Activated T-cell treated with anti-CD3 and anti-CD28 coated beads, Interleukin-2, amount 50 U/mL, for 24 hours (primary cell): ENCODE measurements around the gene BTBD7.
"Not testable (repeated sequence)": the region's sequence is repeated elsewhere in the genome, so short reads cannot be mapped to it uniquely, and the experiment has no call there.

Experiments used
- DNase-seq: peaks from one replicate; pipeline ENCODE4 v3.0.0-alpha.2; 2020
- H3K27ac Mint-ChIP-seq: 2 replicates; pipeline ENCODE4 v1.8.0; 2020; ENCODE audit warnings: mild to moderate bottlenecking, mixed read lengths
- H3K27me3 Mint-ChIP-seq: 2 replicates; pipeline ENCODE4 v1.8.0; 2020; ENCODE audit warnings: mixed read lengths
- H3K36me3 Mint-ChIP-seq: 2 replicates; pipeline ENCODE4 v1.8.0; 2020; ENCODE audit warnings: low read depth, mixed read lengths
- H3K4me1 Mint-ChIP-seq: 2 replicates; pipeline ENCODE4 v1.8.0; 2020; ENCODE audit warnings: low read depth, mixed read lengths
- H3K4me3 Mint-ChIP-seq: 2 replicates; pipeline ENCODE4 v1.8.0; 2020; ENCODE audit warnings: mild to moderate bottlenecking, moderate library complexity, mixed read lengths
- H3K9me3 Mint-ChIP-seq: 2 replicates; pipeline ENCODE4 v1.8.0; 2020; ENCODE audit warnings: mixed read lengths

BTBD7 gene, protein sequence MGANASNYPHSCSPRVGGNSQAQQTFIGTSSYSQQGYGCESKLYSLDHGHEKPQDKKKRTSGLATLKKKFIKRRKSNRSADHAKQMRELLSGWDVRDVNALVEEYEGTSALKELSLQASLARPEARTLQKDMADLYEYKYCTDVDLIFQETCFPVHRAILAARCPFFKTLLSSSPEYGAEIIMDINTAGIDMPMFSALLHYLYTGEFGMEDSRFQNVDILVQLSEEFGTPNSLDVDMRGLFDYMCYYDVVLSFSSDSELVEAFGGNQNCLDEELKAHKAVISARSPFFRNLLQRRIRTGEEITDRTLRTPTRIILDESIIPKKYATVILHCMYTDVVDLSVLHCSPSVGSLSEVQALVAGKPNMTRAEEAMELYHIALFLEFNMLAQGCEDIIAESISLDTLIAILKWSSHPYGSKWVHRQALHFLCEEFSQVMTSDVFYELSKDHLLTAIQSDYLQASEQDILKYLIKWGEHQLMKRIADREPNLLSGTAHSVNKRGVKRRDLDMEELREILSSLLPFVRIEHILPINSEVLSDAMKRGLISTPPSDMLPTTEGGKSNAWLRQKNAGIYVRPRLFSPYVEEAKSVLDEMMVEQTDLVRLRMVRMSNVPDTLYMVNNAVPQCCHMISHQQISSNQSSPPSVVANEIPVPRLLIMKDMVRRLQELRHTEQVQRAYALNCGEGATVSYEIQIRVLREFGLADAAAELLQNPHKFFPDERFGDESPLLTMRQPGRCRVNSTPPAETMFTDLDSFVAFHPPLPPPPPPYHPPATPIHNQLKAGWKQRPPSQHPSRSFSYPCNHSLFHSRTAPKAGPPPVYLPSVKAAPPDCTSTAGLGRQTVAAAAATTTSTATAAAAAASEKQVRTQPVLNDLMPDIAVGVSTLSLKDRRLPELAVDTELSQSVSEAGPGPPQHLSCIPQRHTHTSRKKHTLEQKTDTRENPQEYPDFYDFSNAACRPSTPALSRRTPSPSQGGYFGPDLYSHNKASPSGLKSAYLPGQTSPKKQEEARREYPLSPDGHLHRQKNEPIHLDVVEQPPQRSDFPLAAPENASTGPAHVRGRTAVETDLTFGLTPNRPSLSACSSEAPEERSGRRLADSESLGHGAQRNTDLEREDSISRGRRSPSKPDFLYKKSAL

DNA sequence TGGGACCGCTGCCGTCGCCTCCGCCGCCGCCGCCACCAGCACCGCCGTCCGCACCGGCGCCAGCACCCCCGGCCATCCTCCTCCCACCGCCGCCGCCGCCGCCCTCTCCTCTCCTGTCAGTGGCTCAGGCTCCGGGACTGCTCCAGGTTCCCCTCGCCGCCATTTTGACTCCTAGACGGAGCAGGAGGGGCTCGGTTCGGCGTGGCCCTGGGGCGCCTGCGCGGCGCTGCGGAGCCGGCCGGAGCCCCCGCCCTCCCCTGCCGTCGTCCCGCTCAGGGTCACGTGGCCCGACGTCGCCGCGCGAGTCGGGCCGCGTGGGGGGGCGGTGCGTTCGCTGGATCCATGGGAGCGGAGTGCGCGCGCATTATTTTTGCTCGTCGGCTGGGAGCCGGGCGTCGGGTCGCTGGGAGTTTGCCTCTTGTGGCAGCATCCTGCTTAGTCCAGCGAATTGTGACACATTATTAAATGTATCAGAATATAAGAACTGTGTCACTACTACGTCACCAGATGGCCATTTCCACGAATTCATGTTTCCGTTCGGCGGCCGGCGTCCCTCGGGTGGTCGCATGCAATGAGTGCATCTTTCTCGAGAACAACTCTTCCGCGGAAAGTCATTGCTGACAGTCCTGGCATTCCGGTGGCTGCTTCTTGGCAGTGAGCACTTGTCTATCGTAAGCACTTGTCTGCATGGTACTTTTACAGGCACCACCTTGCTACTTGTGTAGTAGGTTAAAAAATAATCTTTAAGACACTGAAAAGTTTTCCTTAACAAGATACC lies at the start of gene BTBD7:
TSS of gene BTBD7 (minus strand) at position 184 of the 778 bp plus-strand sequence. CDS start 36,985 bp downstream, outside the sequence.
- Mint-ChIP-seq H3K9me3 (peaks cover 3% of the 10 kb centered on the region), H3K27me3 (no peaks in the 10 kb centered on the region), H3K27ac (peak within 1 kb of the TSS; percentile 95), H3K36me3 (peaks cover 12% of the 10 kb centered on the region), H3K4me1 (peaks cover 52% of the 10 kb centered on the region), H3K4me3 (peak within 1 kb of the TSS; percentile 91)
- DNase-seq = peak; percentile 96

DNA sequence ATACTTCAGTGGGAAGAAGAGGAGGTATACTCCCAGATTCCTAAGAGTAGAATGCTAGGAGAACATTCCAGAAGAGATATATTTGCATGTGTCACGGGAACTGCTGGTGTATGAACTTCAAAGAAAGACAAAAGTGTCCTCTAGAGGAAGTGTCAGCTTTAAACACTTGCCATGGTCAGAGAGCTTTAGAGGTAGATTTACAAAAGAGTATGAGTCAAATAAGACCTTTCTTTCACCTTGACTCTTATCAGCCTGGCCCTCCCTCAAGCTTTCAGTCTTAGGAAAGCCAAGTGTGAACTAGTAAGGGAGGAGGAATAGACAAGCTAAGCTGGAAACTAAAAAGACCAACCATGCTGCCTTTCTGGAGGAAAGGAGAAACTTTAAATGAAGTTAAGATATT lies 48.8 kb upstream of the BTBD7 start:
- no peaks in the 10 kb centered on the region for H3K36me3 Mint-ChIP-seq
- H3K27ac Mint-ChIP-seq = no peak overlapping the region
- H3K9me3 Mint-ChIP-seq = no peaks in the 10 kb centered on the region
- DNase-seq = no peak
- no peaks in the 10 kb centered on the region for H3K4me1 Mint-ChIP-seq
- no peak overlapping the region for H3K4me3 Mint-ChIP-seq
- peaks cover 57% of the 10 kb centered on the region for H3K27me3 Mint-ChIP-seq

DNA sequence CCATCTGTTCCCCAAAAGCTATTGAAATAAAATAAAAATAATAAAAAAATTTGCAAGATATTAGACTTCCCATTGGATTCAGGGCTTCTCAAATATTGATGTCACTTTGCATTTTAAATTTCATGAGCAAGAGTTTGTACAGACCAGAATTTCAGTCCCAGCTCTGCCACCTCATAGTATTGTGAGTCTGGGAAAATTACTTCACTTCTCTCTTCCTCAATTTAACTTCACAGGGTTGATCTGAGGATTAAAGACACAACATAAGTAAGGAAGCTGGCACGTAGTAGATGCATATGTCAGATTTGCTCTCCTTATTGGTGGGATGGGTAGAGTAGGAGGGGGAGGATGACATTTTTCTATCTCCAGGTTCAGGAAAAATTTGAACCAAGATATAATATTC lies 47.0 kb upstream of the BTBD7 start:
- H3K27ac Mint-ChIP-seq = no peak overlapping the region
- DNase-seq = no peak
- peaks cover 50% of the 10 kb centered on the region for H3K27me3 Mint-ChIP-seq
- no peaks in the 10 kb centered on the region for H3K36me3 Mint-ChIP-seq
- no peaks in the 10 kb centered on the region for H3K4me1 Mint-ChIP-seq
- no peaks in the 10 kb centered on the region for H3K9me3 Mint-ChIP-seq
- no peak overlapping the region for H3K4me3 Mint-ChIP-seq

DNA sequence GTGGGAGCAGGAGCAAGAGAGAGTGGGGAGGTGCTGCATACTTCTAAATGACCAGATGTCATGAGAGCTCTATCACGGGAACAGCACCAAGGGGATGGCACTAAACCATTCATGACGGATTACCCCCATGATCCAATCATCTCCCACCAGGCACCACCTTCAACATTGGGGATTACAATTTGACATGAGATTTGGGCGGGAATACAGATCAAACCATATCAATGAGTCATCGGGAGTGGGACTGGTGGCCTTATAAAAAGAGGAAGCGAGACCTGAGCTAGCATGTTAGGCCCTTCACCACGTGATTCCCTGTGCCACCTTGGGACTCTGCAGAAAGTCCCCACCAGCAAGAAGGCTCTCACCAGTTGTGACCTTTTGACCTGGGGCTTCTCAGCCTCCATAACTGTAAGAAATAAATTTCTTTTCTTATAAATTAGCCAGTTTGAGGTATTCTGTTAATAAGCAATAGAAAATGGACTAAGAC lies 42.9 kb upstream of the BTBD7 start:
- DNase-seq = no peak
- Mint-ChIP-seq H3K27me3 (peaks cover 34% of the 10 kb centered on the region), H3K27ac (no peak overlapping the region), H3K4me3 (no peak overlapping the region), H3K4me1 (no peaks in the 10 kb centered on the region), H3K36me3 (no peaks in the 10 kb centered on the region), H3K9me3 (no peaks in the 10 kb centered on the region)

DNA sequence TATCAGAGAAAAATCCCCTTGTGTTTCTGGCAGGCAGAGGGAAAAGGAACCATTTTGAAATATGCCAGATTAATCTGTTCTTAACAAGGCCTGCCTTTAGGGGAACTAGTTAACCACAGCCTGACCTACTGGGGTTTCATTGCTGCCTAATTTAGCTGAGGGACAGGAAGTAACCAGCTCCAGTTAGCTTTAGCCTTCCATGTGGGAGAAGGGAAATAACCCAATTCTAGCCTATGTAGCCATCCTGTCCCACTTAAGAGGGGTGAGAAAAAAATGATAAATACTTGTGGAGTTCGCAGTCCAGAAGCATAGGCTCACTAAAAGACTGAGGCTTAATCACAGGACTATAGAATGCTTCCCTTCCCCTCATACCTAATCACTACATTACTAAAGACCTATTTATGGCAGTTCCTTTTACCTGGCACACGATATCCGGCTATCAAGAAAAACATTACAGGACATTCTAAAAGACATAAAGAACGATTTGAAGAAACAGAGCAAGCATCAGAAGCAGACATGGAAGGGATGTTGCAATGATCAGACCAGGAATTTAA lies 37.0 kb upstream of the BTBD7 start:
- no peak overlapping the region for H3K27ac Mint-ChIP-seq
- no peak for DNase-seq
- H3K36me3 Mint-ChIP-seq = no peaks in the 10 kb centered on the region
- no peak overlapping the region for H3K4me3 Mint-ChIP-seq
- H3K27me3 Mint-ChIP-seq = peaks cover 32% of the 10 kb centered on the region
- no peaks in the 10 kb centered on the region for H3K9me3 Mint-ChIP-seq
- H3K4me1 Mint-ChIP-seq = no peaks in the 10 kb centered on the region

DNA sequence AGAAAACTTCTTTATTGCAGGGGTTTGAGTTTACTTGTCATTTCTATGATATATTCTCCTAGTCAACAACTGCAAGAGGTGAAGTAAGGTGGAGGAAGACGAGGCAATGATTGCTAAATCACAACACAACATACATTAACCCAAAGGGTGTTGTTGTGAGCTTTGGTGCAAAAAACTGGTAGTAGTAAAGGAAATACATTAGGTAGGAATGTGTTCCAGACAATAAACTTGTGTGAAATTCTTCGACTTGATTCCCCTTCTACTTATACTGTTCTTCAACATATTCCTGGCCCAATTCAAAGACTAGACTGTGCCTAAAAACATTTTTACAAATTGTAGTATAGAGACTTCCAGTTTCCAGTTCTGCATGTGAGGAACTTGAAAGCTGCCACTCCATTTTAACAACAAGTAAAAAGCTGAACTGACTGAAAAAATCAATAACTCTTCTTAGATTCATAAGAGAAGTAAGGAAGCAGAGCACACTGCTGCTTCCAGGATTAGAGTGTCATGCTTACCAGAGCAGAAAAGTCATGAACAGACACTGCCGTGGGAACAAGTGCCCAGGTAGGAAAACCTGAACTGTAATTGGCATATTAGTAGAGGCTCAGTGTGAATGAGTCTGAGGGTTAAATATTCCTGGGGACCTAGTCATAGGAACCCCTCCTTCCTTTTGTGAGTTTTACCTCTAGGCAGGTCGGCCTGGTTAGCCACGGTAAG lies 36.3 kb upstream of the BTBD7 start:
- H3K9me3 Mint-ChIP-seq = no peaks in the 10 kb centered on the region
- no peak overlapping the region for H3K4me3 Mint-ChIP-seq
- H3K36me3 Mint-ChIP-seq = no peaks in the 10 kb centered on the region
- no peaks in the 10 kb centered on the region for H3K4me1 Mint-ChIP-seq
- no peak overlapping the region for H3K27ac Mint-ChIP-seq
- peaks cover 35% of the 10 kb centered on the region for H3K27me3 Mint-ChIP-seq
- DNase-seq = no peak

DNA sequence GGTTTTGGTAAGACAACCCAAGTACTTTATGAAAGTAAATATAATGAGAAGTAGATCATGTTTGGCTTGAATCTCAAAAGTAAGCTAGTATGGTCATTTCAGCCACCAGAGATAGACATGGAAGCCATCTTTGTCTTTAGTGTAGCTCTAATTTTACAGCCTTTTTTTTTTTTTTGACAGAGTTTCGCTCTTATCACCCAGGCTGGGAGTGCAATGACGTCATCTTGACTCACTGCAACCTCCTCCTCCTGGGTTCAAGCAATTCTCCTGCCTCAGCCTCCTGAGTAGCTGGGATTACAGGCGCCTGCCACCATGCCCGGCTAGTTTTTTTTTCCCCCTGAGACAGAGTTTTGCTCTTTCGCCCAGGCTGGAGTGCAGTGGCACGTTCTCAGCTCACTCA lies 22.0 kb upstream of the BTBD7 start:
- not testable (repeated sequence) for DNase-seq, H3K36me3 Mint-ChIP-seq, H3K9me3 Mint-ChIP-seq

DNA sequence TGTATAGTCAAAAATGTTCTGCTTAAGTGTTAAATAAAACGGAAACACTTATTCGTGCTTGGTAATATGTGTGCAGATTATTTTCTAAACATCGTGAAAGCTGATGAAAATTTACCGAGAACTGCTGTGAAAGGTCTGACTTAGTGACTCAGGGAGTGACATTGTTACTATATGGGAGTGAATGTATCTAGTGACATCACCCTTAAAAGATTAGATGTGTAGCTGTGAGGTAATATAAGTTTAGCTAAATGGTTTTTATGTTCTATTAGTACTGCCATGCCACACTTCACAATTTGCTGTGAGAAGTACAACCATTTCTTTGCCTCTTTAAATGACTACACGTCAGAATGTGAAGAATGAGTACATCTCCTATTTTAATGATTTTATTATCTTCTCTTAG lies 15.5 kb upstream of the BTBD7 start:
- no peak for DNase-seq
- Mint-ChIP-seq H3K27me3 (peaks cover 9% of the 10 kb centered on the region), H3K27ac (no peak overlapping the region), H3K36me3 (no peaks in the 10 kb centered on the region), H3K4me3 (no peak overlapping the region), H3K9me3 (no peaks in the 10 kb centered on the region), H3K4me1 (no peaks in the 10 kb centered on the region)

More for the DNA sequence above, 22.0 kb upstream of the BTBD7 start:
- not testable (repeated sequence) for H3K4me3 Mint-ChIP-seq, H3K27ac Mint-ChIP-seq, H3K4me1 Mint-ChIP-seq, H3K27me3 Mint-ChIP-seq

DNA sequence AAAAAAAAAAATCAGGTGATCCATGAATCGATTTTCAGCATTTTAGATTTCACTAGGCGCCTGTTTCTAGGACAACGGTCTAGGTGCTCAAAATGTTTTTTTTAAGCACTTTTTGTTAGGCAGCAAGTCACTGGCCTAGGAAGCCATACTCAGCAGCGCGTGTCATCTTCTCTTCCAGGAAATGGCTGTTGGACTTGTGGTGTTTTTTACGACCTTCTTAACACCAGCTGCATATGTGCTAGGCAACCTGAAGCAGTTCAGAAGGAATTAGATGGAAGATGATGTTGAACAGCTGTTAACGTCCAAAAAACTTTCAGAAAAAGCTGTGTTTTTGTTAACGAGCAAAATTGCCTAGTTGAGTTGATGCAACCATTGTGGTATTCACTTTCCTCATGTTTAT lies 15.0 kb upstream of the BTBD7 start:
- no peaks in the 10 kb centered on the region for H3K9me3 Mint-ChIP-seq
- H3K27ac Mint-ChIP-seq = no peak overlapping the region
- DNase-seq = no peak
- H3K4me1 Mint-ChIP-seq = no peaks in the 10 kb centered on the region
- no peaks in the 10 kb centered on the region for H3K36me3 Mint-ChIP-seq
- no peak overlapping the region for H3K4me3 Mint-ChIP-seq
- H3K27me3 Mint-ChIP-seq = peaks cover 9% of the 10 kb centered on the region

DNA sequence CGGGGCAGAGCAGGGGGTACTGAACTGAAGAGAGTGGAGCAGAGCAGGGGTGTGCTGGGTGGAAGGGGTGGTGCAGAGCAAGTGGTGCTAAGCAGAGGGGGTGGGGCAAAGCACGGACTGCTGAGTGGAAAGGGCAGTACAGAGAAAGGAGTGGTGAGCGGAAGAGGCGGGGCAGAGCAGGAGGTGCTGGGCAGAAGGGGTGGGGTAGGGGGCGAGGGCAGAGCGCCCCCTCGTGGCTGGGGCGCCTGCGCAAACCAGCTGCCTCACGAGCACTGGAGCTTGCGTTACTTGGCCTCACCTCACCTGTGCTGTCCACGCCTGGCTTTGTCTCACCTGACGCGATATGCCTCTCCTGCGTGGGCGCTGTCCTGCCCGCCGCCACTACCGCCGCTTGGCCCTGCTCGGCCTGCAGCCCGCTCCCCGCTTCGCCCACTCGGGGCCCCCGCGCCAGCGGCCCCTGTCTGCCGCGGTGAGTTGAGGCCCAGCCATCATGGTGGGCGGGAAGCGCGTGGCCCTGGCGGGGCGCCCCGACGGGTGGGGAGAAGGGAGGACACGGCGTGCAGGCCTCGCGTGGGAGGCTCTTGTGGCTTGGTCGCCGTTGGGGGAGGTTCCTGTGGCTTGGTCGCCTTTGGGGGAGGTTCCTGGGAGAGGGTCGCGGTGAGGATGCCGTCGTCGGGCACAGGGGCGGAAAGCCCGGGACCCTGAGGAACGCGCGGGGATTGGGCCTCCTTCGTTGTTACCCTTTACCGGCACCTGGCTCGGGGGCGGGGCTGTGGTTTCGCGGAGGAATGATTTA lies 14.3 kb upstream of the BTBD7 start, which contains the start of gene COX8C:
TSS of gene COX8C (plus strand) at position 257 of the 796 bp plus-strand sequence. CDS start at position 344, 87 bp downstream.
- Mint-ChIP-seq H3K36me3 (no peaks in the 10 kb centered on the region), H3K27me3 (peaks cover 9% of the 10 kb centered on the region), H3K9me3 (no peaks in the 10 kb centered on the region), H3K4me1 (no peaks in the 10 kb centered on the region), H3K4me3 (no peak within 1 kb of the TSS), H3K27ac (no peak within 1 kb of the TSS)
- no peak for DNase-seq

DNA sequence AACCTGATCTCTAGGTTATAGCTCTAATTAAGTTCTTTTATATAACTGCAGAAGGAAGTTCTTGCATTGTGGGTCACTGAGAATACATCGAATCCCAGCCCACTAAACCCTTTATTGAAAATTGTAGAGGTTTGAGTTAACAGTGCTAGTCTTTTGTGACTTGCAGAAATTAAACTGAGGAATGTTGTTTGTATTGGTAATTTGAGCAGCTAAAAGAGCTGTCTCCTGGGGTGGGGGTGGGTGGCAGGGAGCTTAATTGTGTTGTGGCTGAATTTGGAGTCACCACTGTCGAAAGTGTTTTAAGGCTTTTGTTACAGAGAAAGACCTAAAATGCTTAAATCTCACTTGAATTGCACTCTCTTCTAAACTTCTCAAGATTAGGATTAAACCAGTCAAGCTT lies 11.0 kb upstream of the BTBD7 start:
- no peaks in the 10 kb centered on the region for H3K36me3 Mint-ChIP-seq
- peaks cover 2% of the 10 kb centered on the region for H3K9me3 Mint-ChIP-seq

DNA sequence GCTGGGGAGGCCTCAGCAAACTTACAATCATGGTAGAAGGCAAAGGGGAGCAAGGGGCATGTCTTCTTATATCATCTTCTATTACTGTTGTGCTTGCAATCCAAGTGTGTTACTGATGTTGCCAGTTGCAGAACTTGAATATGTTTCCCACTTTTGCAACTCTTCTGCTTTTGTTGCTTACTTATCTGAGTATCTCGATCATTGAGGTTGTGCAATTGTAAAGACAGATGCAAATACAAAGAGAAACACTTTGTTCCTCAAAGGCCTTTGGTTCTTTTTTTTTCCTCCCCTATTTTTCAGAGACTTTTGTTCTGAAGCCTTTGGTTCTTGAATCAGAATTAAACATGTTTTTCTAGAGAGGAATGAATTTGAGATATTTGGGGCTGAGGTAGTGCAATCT lies 10.4 kb upstream of the BTBD7 start:
- Mint-ChIP-seq H3K4me1 (no peaks in the 10 kb centered on the region), H3K4me3 (no peak overlapping the region)
- DNase-seq = no peak

More for the DNA sequence above, 11.0 kb upstream of the BTBD7 start:
- Mint-ChIP-seq H3K4me1 (no peaks in the 10 kb centered on the region), H3K27ac (no peak overlapping the region), H3K4me3 (no peak overlapping the region), H3K27me3 (peaks cover 7% of the 10 kb centered on the region)
- no peak for DNase-seq

More for the DNA sequence above, 10.4 kb upstream of the BTBD7 start:
- H3K27me3 Mint-ChIP-seq = peaks cover 6% of the 10 kb centered on the region
- H3K36me3 Mint-ChIP-seq = no peaks in the 10 kb centered on the region
- no peak overlapping the region for H3K27ac Mint-ChIP-seq
- H3K9me3 Mint-ChIP-seq = peaks cover 2% of the 10 kb centered on the region
